NCI-H1105 (cell line): ENCODE data around the gene PREX1.
A peak's percentile ranks its signal among the peaks of the same experiment; 100 is the strongest.
"Not testable (repeated sequence)": the region's sequence is repeated elsewhere in the genome, so short reads cannot be mapped to it uniquely, and the experiment has no call there.

Source experiments
- DNase-seq: peaks from one replicate; lab custom pipeline; 2025; lab: John Stamatoyannopoulos, UW

PREX1 gene, protein sequence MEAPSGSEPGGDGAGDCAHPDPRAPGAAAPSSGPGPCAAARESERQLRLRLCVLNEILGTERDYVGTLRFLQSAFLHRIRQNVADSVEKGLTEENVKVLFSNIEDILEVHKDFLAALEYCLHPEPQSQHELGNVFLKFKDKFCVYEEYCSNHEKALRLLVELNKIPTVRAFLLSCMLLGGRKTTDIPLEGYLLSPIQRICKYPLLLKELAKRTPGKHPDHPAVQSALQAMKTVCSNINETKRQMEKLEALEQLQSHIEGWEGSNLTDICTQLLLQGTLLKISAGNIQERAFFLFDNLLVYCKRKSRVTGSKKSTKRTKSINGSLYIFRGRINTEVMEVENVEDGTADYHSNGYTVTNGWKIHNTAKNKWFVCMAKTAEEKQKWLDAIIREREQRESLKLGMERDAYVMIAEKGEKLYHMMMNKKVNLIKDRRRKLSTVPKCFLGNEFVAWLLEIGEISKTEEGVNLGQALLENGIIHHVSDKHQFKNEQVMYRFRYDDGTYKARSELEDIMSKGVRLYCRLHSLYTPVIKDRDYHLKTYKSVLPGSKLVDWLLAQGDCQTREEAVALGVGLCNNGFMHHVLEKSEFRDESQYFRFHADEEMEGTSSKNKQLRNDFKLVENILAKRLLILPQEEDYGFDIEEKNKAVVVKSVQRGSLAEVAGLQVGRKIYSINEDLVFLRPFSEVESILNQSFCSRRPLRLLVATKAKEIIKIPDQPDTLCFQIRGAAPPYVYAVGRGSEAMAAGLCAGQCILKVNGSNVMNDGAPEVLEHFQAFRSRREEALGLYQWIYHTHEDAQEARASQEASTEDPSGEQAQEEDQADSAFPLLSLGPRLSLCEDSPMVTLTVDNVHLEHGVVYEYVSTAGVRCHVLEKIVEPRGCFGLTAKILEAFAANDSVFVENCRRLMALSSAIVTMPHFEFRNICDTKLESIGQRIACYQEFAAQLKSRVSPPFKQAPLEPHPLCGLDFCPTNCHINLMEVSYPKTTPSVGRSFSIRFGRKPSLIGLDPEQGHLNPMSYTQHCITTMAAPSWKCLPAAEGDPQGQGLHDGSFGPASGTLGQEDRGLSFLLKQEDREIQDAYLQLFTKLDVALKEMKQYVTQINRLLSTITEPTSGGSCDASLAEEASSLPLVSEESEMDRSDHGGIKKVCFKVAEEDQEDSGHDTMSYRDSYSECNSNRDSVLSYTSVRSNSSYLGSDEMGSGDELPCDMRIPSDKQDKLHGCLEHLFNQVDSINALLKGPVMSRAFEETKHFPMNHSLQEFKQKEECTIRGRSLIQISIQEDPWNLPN (N-terminal part only)

DNA sequence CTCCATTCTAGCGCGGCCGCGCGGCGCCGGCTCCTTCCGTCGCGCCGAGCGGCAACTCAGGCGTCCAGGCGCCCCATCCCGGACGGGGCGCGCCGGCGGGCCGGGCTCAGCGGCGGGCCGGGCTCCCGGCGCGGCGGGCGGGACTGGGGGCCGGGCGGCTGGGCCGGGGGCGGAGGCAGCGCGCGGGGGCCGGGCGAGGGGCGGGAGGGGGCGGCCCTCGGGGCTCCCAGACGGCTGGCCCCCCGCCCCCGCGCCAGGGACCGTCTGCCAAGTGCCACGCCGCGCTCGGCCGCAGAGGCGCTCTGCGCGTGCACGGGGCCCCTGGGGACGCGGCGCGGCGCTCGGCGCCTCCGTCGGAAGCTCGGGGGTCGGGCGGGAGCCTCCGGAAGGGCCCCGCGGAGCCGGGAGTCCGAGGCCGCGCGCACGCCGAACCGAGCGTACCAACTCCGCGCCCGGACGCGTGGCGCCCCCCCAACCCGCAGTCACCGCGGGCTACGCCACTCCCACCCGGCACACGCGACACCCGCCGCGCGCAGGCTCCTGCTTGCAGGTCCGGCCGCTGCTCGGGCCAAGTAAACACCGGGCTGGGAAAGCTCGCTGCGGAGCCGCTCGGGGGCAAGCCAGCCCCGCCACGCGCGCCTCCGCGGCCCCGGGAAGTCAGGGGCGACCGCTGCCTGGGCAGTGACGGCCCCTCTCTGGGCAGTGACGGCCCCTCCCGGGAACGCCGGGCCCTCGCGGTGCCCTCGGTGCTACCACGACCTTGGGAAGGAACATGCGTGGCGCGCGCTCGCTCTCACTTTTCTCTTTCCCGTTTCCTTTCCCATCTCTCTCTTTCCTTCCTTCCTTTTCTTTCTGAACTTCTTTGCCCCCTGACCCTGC lies at the start of gene PREX1:
Gene PREX1, minus strand, starts transcription at position 145 of the 879 bp plus-strand sequence. Its CDS starts 139 bp downstream, at position 6.
- DNase-seq = peak; percentile 58

DNA sequence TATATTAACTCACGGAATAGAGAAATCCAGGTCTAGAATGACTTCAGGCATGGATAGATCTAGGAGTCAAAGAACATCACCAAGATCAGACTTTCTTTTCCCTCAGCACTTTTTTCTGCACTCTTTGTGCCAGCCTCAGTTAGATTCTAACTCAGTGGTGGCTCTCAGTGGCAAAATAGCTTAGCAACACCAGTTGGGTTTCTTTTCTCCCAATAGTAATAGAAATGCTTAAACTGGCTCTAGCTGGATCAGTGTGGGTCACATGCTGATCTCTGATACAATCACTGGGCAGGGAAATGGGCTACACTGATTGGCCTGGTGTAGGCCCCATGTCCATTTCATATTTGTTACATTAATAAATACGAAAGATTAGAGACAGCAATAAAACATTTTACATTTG lies 49.5 kb upstream of the PREX1 start:
- no peak for DNase-seq

DNA sequence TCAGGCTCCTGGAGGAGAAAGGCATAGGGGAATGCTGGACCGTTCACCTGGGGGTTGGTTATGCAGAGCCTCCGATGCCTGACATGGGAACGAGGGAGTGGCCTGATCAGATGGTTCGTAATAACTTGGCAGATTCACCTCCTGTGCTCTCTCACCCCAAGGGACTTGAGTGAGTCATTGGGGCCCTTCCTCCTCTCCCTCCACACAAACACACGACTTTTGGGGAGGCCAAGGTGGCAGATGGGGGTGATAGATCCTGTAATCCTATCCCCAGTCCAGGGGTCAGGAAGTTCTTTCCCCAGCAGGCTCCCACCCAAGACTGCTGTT lies 48.1 kb upstream of the PREX1 start:
- no peak for DNase-seq

DNA sequence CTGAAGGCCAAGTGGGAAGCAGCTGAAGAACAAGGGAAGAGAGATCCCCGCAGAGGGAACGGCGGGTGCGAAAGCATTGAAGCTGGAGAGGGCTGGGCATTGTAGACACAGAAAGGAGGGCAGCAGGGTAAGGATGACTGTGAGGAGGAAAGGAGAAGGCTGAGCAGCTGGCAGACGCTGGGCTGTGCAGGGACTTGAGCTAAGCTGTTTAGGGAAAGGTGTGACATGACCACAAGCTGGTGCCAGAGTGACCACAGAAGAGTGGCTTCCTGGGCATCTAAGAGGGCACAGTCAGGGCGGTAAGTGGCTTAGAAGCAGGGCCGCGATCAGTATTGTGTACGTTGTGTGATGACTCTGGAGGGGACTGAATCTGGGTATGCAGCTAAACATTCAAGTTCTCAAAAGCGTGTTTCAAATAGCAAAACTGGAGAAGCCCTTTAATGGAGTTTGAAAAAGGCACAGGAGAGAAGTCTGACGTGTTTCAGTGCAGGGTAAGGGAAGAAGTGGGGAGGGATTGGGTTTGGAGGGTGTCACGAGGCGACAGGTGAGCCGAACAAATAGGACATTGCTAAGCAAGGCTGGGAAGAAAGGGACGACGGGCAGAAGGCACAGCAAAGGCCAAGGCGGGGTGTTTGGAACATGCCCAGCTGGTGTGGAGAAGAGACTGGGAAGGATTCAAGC lies 47.6 kb upstream of the PREX1 start:
- DNase-seq = no peak

- DNase-seq = not testable (repeated sequence)
Observed at GRCh38 chr20:48869442-48869841, 41.6 kb upstream of the PREX1 start.

GRCh38 chr20:48866936-48867335 lies 39.1 kb upstream of the PREX1 start:
- no peak for DNase-seq

DNA sequence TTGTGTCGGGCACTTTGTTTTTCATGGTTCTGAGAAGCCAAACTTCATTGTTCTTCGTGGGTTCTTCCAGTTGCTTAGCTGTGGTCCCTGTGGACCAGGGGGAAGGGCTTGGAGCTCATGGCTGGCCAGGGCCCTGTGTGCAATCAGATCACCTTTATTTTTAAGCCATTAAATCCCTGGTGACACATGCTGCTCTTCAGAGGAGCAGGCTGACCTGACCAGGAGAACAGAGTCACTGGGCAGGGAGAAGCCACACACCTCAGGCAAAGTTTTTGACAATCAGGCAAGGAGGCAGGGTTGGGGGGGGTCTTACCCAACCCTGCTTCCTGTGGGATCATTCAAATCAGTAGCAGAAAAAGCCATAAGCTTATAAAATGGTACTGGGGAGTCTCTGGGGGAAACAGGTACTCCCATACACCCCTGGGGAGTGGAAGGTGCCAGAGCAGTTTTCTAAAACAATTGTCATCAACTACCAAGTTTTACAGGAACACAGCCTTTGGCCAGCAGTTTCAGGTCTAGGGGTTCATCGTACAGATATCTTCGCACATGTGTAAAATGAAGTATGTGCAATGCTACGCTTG lies 37.0 kb upstream of the PREX1 start:
- no peak for DNase-seq

GRCh38 chr20:48864254-48864653 lies 36.5 kb upstream of the PREX1 start:
- DNase-seq = no peak

- DNase-seq = no peak
Observed at GRCh38 chr20:48862279-48862678, 34.5 kb upstream of the PREX1 start.

DNA sequence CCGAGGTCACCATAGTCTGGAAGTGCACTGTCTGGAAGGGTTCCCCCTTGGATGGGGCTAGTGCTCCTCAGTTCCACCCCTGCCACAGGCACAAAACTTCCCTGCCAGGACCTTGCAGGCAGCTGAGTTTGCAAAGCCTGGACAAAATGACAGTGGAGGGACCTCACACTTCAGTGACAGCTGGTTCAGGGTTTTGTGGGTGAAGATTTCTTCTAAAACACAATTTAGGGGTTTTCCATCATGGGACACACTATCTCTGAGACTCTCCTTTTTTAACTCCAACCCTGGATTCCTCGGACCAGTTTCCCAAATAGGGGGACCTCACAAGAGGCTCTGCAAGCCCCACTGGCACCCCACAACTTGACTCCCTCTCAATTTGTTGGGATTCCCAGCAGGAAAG lies 33.6 kb upstream of the PREX1 start:
- no peak for DNase-seq

DNA sequence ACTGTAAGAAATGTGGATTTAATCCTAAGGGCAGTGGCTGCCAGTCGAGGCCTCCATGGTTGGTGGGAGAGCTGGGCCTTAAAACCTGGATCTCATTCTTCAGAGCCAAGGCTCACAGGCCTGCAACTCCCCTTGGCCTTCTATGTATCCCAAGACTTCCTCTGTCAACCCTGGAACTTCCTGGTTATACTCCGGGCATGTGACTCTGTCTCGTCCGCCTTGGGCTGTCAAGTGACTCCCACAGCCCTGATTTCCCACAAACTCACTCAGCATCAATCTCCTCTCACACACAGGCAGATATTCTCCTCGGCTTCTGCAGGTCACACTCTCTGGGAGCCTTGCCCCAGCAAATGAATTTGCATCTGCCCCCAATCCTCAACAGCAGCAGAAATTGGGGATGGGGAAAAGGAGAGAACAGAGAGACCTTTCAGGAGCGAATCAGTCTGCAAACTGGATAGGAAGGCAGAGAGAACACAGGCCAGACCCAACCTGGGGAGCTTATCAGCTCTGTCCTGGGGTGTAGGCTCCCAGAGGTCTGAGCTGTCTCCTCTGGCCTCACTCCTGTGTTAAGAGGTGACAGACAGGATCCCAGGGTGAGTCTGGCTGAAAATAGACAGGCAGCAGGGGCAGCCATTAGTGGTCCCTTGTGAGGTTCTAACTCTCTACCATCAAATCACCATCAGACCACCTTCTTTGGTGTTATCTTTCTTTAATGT lies 30.4 kb upstream of the PREX1 start:
- no peak for DNase-seq

- DNase-seq = no peak
Observed at GRCh38 chr20:48856130-48856529, 28.3 kb upstream of the PREX1 start.

- DNase-seq = no peak
Observed at GRCh38 chr20:48855046-48855445, 27.2 kb upstream of the PREX1 start.

DNA sequence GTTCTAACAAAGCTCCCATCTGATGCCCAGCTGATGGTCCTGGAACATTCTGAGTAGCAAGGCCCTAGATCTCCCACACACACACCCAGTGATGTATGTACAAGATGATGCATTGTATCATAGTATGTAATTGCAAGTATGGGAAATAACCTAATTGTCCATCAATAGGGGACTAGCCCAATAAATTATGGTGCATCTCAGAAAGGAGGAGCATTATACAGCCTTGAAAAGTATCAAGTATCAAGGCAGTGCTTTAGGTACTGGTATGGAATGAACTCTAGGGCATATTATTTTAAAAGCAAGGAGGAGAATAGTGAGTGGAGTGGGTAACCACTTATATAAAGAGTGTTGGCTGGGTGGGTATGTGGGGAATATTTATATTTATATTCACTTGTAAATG lies 24.8 kb upstream of the PREX1 start:
- no peak for DNase-seq

DNA sequence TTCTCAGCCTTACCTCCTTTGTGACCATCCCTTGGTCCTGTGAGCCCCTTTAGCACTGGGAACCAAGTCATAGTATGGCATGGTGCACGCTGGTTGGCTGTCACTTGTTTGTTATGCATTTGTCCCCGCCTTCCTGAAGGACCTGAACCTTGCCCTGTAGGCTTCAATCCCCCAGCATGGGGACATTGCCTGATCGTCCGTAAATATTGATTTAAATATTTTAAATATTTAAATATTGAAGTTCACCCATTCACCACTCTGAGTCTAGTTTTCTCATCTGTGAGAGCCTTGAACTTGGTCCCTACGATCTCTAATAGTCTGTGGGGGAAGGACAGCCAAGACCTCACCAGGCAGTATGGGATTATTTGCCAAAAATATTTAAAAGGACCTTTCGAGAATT lies 23.8 kb upstream of the PREX1 start:
- no peak for DNase-seq

GRCh38 chr20:48850977-48851299 lies 23.1 kb upstream of the PREX1 start:
- no peak for DNase-seq

- peak; percentile 80 for DNase-seq
Observed at GRCh38 chr20:48850257-48850976, 22.6 kb upstream of the PREX1 start.

GRCh38 chr20:48849779-48850178 lies 22.0 kb upstream of the PREX1 start:
- no peak for DNase-seq

GRCh38 chr20:48849299-48849698 lies 21.5 kb upstream of the PREX1 start:
- no peak for DNase-seq
